Fibroblast of lung (primary cell): Measurements from ENCODE around the gene FSTL5. TPM values are rescaled to one million over a fixed set of nuclear protein-coding genes. Genes with fewer than 3 reads are reported as not detected.

ENCODE experiments used
- DNase-seq, 2 donors: peaks; one replicate each; pipeline versions ENCODE4 v3.0.0 to v3.0.0-alpha.2; 2010; ENCODE audit warnings: low read depth in 2 of 2
- H2AFZ ChIP-seq: 2 replicates; pipeline ENCODE4 v1.5.1; 2012; ENCODE audit warnings: low read length, control low read depth, inconsistent platforms
- H3K27ac ChIP-seq: 2 replicates; pipeline ENCODE4 v1.5.1; 2011; ENCODE audit warnings: low read length, control low read depth; ENCODE audit not compliant: insufficient read depth
- H3K27me3 ChIP-seq: 2 replicates; pipeline ENCODE4 v1.5.1; 2011; ENCODE audit warnings: mild to moderate bottlenecking, low read length; ENCODE audit not compliant: control insufficient read depth, insufficient read depth
- H3K36me3 ChIP-seq: 2 replicates; pipeline ENCODE4 v1.5.1; 2011; ENCODE audit warnings: low read length; ENCODE audit not compliant: control insufficient read depth, insufficient read depth
- H3K4me1 ChIP-seq: 2 replicates; pipeline ENCODE4 v1.5.1; 2011; ENCODE audit warnings: low read length; ENCODE audit not compliant: control insufficient read depth, insufficient read depth; ENCODE audit errors: extremely low read depth
- H3K4me2 ChIP-seq: 2 replicates; pipeline ENCODE4 v1.5.1; 2011; ENCODE audit warnings: low read length, control low read depth; ENCODE audit not compliant: insufficient read depth; ENCODE audit errors: extremely low read depth
- H3K4me3 ChIP-seq, 4 experiments: fragments of 200-600 bp in 1 of 4; sonication (generic) in 1 of 4; replicated peaks in 1 of 4; 2 replicates each; pipeline ENCODE4 v1.5.1; 2011 to 2016; ENCODE audit warnings: low read length in 4 of 4, low read depth in 3 of 4, mild to moderate bottlenecking in 3 of 4, control low read depth in 2 of 4, inconsistent platforms in 1 of 4, mixed read lengths in 1 of 4; ENCODE audit not compliant: insufficient read depth in 1 of 4; ENCODE audit errors: control extremely low read depth in 1 of 4
- H3K79me2 ChIP-seq: 2 replicates; pipeline ENCODE4 v1.5.1; 2012; ENCODE audit warnings: mild to moderate bottlenecking, low read length, inconsistent platforms; ENCODE audit not compliant: control insufficient read depth, insufficient read depth
- H3K9ac ChIP-seq: 2 replicates; pipeline ENCODE4 v1.5.1; 2011; ENCODE audit warnings: mild to moderate bottlenecking, low read length, control low read depth; ENCODE audit not compliant: insufficient read depth
- H3K9me3 ChIP-seq: 2 replicates; pipeline ENCODE4 v1.5.1; 2012; ENCODE audit warnings: low read depth, low read length; ENCODE audit not compliant: control insufficient read depth, insufficient read depth
- H4K20me1 ChIP-seq: 2 replicates; pipeline ENCODE4 v1.5.1; 2011; ENCODE audit warnings: low read length; ENCODE audit not compliant: control insufficient read depth, insufficient read depth; ENCODE audit errors: extremely low read depth
- CTCF ChIP-seq, 2 donors: IDR thresholded peaks in 1 of 2; conservative IDR thresholded peaks in 1 of 2; 1 replicate in 1 of 2; 2 replicates in 1 of 2; pipeline ENCODE4 v1.5.1; 2011 to 2012; ENCODE audit warnings: low read length in 2 of 2, control low read depth in 1 of 2, inconsistent platforms in 1 of 2, low read depth in 1 of 2, mild to moderate bottlenecking in 1 of 2
- EZH2 ChIP-seq: IDR thresholded peaks from 2 replicates; pipeline ENCODE4 v1.5.1; 2012; ENCODE audit warnings: low read length, control low read depth, mild to moderate bottlenecking; ENCODE audit errors: missing control alignments
- polyA plus RNA-seq, 2 donors: library from polyadenylated mRNA; depleted of rRNA in 1 of 2; stranded (reverse) in 1 of 2; unstranded in 1 of 2; fragments of >200 nt; gene quantifications; 2 replicates each; pipeline ENCODE4 v1.2.1, GENCODE V29; 2011 to 2012; ENCODE audit warnings: missing spikeins in 1 of 2
- total RNA-seq: library from RNA; depleted of rRNA; stranded (reverse); fragments of >200 nt; gene quantifications from 2 replicates; pipeline ENCODE4 v1.2.1, GENCODE V29; 2014

Gene FSTL5
- total and polyA plus RNA-seq, 2 donors (not counting 1 experiment from before 2014, with no cell fraction given) = 0.11 to 0.33 TPM

- Histone ChIP-seq H2AFZ (no peak overlapping the region), H4K20me1 (no peaks in the 10 kb centered on the region), H3K9me3 (no peaks in the 10 kb centered on the region), H3K79me2 (no peaks in the 10 kb centered on the region), H3K36me3 (no peaks in the 10 kb centered on the region), H3K4me2 (no peak overlapping the region), H3K27ac (no peak overlapping the region), H3K9ac (no peak overlapping the region), H3K4me1 (no peaks in the 10 kb centered on the region), H3K4me3 (no peak overlapping the region), H3K27me3 (no peaks in the 10 kb centered on the region)
- no peak for TF ChIP-seq CTCF (conservative IDR thresholded peaks at IDR 0.05 in 1 of 2, IDR thresholded peaks at IDR 0.05 in 1 of 2; ENCODE audit: low read depth in 1 of 2, low read length in 2 of 2)
- TF ChIP-seq EZH2 = no peak
- DNase-seq = no peak
Measured at GRCh38 chr4:161650812-161651211, 513.0 kb downstream of the FSTL5 start.

- H3K79me2 ChIP-seq = no peaks in the 10 kb centered on the region
- no peak overlapping the region for H3K9ac ChIP-seq
- no peaks in the 10 kb centered on the region for H3K27me3 ChIP-seq
- no peak for DNase-seq
- no peaks in the 10 kb centered on the region for H3K36me3 ChIP-seq
- H4K20me1 ChIP-seq = no peaks in the 10 kb centered on the region
- no peak overlapping the region for H2AFZ ChIP-seq
- H3K4me3 ChIP-seq = no peak overlapping the region
- no peaks in the 10 kb centered on the region for H3K4me1 ChIP-seq
- no peak for TF ChIP-seq CTCF (conservative IDR thresholded peaks at IDR 0.05 in 1 of 2, IDR thresholded peaks at IDR 0.05 in 1 of 2; ENCODE audit: low read depth in 1 of 2, low read length in 2 of 2)
- TF ChIP-seq EZH2 = no peak
- H3K27ac ChIP-seq = no peak overlapping the region
- H3K4me2 ChIP-seq = no peak overlapping the region
- no peaks in the 10 kb centered on the region for H3K9me3 ChIP-seq
Measured at GRCh38 chr4:161647757-161648156, 516.0 kb downstream of the FSTL5 start.

- H3K4me2 ChIP-seq = no peak overlapping the region
Measured at GRCh38 chr4:161642708-161643107, 521.1 kb downstream of the FSTL5 start.

More at GRCh38 chr4:161642708-161643107, 521.1 kb downstream of the FSTL5 start:
- Histone ChIP-seq H3K27ac (no peak overlapping the region), H3K4me3 (no peak overlapping the region), H3K4me1 (no peaks in the 10 kb centered on the region), H3K9me3 (no peaks in the 10 kb centered on the region), H2AFZ (no peak overlapping the region), H3K27me3 (no peaks in the 10 kb centered on the region), H3K79me2 (no peaks in the 10 kb centered on the region), H3K36me3 (no peaks in the 10 kb centered on the region), H3K9ac (no peak overlapping the region), H4K20me1 (no peaks in the 10 kb centered on the region)
- DNase-seq = peak; percentile 15
- TF ChIP-seq CTCF (conservative IDR thresholded peaks at IDR 0.05 in 1 of 2, IDR thresholded peaks at IDR 0.05 in 1 of 2; ENCODE audit: low read depth in 1 of 2, low read length in 2 of 2) = no peak
- no peak for TF ChIP-seq EZH2
